LNCaP clone FGC (cell line): Measurements from ENCODE around the gene NRXN3.

Experiments
- DNase-seq: peaks from one replicate; pipeline ENCODE4 v3.0.0-alpha.2; 2011; ENCODE audit warnings: low read depth
- H3K4me3 ChIP-seq: 2 replicates; pipeline ENCODE4 v1.5.1; 2011; ENCODE audit warnings: mild to moderate bottlenecking, low read depth, low read length, control low read depth
- TF ChIP-seq, protein P1 (sequence below): IDR thresholded peaks from 2 replicates; pipeline ENCODE4 v1.5.1; 2012; ENCODE audit warnings: mild to moderate bottlenecking; ENCODE audit not compliant: control insufficient read depth, insufficient read depth; ENCODE audit errors: extremely low read depth

NRXN3 gene

DNA sequence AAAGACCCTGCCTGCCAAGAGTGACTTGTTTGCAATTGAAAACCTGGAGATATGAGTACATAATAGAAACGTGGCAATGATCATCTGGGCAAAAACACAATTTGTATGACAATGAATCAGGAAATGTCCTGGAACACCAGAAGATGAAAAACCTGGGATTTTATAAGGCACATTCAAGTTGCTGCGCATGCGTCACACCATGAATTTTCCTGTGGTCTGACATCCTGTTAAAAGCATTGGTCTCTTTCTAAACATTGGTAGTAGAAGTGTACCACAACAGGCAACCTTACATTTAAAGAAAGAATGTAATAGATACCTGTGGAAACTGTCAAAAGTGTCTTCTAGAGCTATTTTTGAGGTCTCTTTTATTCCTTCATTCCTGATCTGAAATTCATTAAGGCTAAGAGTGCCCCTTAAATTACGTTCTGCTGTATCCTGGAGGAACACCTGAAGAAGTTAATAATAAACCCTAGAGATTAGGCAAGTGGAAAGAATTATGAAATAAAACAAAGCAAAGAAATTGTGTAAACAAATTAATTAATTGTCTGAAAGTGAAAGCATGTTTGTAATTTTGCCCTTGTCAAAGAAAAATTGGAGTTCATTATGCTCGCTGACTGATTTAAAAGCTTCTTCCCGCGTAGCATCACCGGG is 1364.7 kb downstream of the NRXN3 start:
- TF ChIP-seq, protein P1, sequence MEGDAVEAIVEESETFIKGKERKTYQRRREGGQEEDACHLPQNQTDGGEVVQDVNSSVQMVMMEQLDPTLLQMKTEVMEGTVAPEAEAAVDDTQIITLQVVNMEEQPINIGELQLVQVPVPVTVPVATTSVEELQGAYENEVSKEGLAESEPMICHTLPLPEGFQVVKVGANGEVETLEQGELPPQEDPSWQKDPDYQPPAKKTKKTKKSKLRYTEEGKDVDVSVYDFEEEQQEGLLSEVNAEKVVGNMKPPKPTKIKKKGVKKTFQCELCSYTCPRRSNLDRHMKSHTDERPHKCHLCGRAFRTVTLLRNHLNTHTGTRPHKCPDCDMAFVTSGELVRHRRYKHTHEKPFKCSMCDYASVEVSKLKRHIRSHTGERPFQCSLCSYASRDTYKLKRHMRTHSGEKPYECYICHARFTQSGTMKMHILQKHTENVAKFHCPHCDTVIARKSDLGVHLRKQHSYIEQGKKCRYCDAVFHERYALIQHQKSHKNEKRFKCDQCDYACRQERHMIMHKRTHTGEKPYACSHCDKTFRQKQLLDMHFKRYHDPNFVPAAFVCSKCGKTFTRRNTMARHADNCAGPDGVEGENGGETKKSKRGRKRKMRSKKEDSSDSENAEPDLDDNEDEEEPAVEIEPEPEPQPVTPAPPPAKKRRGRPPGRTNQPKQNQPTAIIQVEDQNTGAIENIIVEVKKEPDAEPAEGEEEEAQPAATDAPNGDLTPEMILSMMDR: no peak
- no peak for DNase-seq

DNA sequence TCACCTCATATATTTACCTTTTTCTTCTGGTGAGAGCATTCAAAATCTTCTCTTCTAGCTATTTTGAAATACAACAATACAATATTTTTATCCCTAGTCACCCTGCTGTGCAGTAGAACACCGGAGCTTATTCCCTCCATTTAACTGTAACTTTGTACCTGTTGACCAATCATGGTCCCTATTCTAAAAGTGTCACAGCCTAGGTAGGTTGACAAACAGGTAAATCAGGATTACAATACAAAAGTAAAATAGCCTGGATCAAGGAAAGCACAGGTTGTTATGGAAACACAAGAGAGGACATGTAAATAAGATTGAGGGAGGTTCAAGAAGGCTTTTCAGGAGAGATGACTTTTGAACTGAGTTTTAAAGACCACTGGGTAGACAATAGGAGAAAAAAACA is 1370.2 kb downstream of the NRXN3 start:
- TF ChIP-seq, protein P1: no peak
- no peak overlapping the region for H3K4me3 ChIP-seq
- no peak for DNase-seq

More for the DNA sequence above, 1364.7 kb downstream of the NRXN3 start:
- no peak overlapping the region for H3K4me3 ChIP-seq

DNA sequence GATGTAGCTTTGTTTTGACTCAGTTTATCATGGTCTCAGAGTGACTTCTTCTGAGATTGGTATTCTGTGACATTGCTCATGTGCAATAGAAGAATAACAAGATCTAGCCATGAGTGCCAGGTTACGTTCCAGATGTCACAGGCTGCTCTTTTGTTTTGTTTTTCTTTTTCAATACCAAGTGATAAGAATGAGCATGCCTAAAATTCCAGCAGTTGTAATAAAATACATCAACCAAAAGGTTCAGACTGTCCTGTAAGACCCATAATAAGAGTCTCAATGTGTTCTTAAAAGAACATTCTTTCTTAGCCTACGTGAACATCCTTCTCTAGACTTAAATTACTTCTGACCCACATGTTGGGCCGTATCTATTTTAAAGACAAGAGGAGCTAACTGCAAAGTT is 1371.9 kb downstream of the NRXN3 start:
- no peak overlapping the region for H3K4me3 ChIP-seq
- TF ChIP-seq, protein P1: no peak
- DNase-seq: no peak

DNA sequence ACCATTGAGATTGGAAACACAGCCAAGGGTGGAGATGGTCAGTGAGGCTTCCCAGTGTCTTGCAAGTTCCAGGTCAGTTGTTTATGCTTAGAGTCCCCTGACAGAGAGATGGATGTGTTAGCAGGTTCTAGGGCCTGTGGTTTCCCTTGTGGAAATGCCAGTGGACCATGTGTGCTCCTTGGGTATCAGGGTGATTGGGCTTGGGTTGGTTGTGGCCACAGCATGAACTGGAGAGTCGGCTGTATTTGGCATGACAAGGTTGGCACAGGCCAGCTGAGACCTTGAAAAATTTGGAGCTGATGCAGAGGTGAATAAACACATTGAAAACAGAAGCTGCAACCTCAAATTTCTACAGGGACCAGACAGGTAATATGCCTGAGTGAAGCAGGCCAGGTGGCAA is 1373.2 kb downstream of the NRXN3 start:
- H3K4me3 ChIP-seq: no peak overlapping the region
- no peak for DNase-seq
- TF ChIP-seq, protein P1: no peak

DNA sequence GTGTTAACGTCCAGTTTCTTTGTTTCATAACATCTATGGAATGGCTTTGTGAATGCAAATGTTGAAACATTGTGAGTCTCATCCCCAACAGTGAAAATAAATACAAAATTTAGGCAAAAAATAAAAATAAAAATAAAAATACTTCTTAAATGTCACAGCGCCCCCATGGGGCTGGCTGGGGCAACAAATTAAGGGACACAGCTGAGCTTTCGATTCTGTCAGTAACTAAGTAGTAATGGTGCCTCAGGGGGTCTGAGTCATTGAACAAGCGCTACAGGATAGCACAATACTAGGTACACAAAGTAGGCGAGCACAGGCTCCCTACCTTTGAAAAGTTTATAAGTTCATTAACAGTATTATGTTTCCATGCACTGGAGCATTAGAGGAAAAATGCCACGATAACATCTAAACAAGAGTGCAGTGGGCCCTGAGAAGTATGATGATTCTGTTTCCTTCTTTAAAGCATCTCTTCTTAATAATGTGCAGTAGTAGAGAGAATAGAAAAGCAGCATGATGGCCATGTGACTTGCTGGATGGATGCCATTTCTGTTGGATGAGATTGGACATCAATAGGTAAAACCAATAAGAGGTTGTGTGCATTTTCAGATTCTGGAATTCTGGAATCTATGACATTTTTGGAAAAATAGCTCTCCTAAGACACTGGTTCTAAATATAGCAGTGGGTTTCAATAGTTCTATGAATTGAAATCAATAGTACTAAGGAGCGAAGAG is 1374.0 kb downstream of the NRXN3 start:
- TF ChIP-seq, protein P1: peak; percentile 40; the same call in 1 of the 2 replicates
- H3K4me3 ChIP-seq: no peak overlapping the region
- DNase-seq: no peak

DNA sequence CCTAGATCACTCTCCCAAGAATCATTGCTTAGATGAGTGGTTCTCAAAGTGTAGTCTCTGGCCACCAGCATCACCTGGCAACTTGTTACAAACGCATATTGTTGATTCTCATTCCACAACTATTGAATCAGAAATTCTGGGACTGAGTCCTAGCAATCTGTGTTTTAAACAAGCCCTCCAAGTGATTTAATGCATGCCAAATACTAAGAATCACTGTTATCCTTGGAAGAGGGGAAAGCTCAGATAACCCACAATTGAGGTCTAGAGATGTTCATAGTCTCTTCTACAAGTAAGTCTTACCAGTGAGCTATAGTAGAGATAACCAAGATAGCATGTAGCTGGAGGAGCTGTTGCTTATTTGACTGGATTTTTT is 1374.5 kb downstream of the NRXN3 start:
- H3K4me3 ChIP-seq: no peak overlapping the region
- TF ChIP-seq, protein P1: no peak
- no peak for DNase-seq

DNA sequence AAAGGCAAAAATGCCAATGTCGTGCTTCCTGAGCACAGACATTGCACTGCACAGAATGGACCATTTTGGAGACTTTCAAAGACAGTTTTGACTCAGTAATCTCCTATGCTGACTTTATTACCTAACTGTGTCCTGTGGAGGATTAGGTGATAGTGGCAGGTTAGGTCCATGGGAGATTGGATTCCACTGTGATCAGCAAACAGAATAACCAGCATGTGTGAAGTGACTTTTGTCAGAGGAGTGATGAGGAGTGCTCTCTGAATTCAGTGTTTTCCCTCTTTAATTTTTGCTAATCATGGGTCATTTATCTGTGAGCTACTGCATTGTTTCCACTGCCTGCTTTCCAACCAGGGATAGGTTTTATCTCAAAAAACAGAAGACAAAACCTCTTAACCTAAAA is 1378.7 kb downstream of the NRXN3 start:
- H3K4me3 ChIP-seq: no peak overlapping the region
- TF ChIP-seq, protein P1: no peak
- DNase-seq: no peak
